ENCODE data around the gene CCDC187. TPM values are rescaled to one million over a fixed set of nuclear protein-coding genes. Genes with fewer than 3 reads are reported as not detected.

Gene CCDC187
- total RNA-seq, 2 experiments from 2014 or later, result 0.07 TPM; not detected in 1

- POLR2A ChIA-PET, result no interaction called here
- CTCF ChIA-PET, result no interaction called here
- Mint-ChIP-seq H3K27me3 (no peaks in the 10 kb centered on the region), H3K9me3 (no peaks in the 10 kb centered on the region), H3K4me1 (ENCODE audit: low read depth) (no peaks in the 10 kb centered on the region), H3K27ac (no peak overlapping the region), H3K36me3 (ENCODE audit: low read depth) (no peaks in the 10 kb centered on the region), H3K4me3 (no peak overlapping the region)
- ATAC-seq, result no peak
- intact Hi-C loops (cut with micrococcal nuclease), result no loop called here
- DNase-seq, result no peak
- TF ChIP-seq CTCF (IDR thresholded peaks at IDR 0.05), result no peak
These were observed 45.7 kb upstream of the CCDC187 start for GRCh38 chr9:136349546-136349945.

- no peaks in the 10 kb centered on the region for H3K27me3 Mint-ChIP-seq
- no peak overlapping the region for H3K4me3 Mint-ChIP-seq
- intact Hi-C loops (cut with micrococcal nuclease), result no loop called here
- no peak for DNase-seq
- TF ChIP-seq CTCF (IDR thresholded peaks at IDR 0.05), result no peak
- H3K27ac Mint-ChIP-seq, result no peak overlapping the region
- no peak for ATAC-seq
- CTCF ChIA-PET, result no interaction called here
- POLR2A ChIA-PET, result no interaction called here
- no peaks in the 10 kb centered on the region for H3K9me3 Mint-ChIP-seq
- H3K4me1 Mint-ChIP-seq (ENCODE audit: low read depth), result no peaks in the 10 kb centered on the region
- no peaks in the 10 kb centered on the region for H3K36me3 Mint-ChIP-seq (ENCODE audit: low read depth)
These were observed 44.8 kb upstream of the CCDC187 start for GRCh38 chr9:136348691-136349090.

- peaks cover 4% of the 10 kb centered on the region for H3K4me1 Mint-ChIP-seq (ENCODE audit: low read depth)
- H3K9me3 Mint-ChIP-seq, result no peaks in the 10 kb centered on the region
- POLR2A ChIA-PET, result no interaction called here
- CTCF ChIA-PET, result no interaction called here
- intact Hi-C loops (cut with micrococcal nuclease), result no loop called here
- no peak overlapping the region for H3K27ac Mint-ChIP-seq
- H3K27me3 Mint-ChIP-seq, result no peaks in the 10 kb centered on the region
- DNase-seq (no peak), ATAC-seq (no peak)
- no peak overlapping the region for H3K4me3 Mint-ChIP-seq
- no peak for TF ChIP-seq CTCF (IDR thresholded peaks at IDR 0.05)
- no peaks in the 10 kb centered on the region for H3K36me3 Mint-ChIP-seq (ENCODE audit: low read depth)
These were observed 43.8 kb upstream of the CCDC187 start for GRCh38 chr9:136347472-136348256.

- intact Hi-C loops (cut with micrococcal nuclease), result no loop called here
- H3K27ac Mint-ChIP-seq, result no peak overlapping the region
- ChIA-PET POLR2A (no interaction called here), CTCF (no interaction called here)
- no peak for TF ChIP-seq CTCF (IDR thresholded peaks at IDR 0.05)
- ATAC-seq (no peak), DNase-seq (no peak)
- H3K4me3 Mint-ChIP-seq, result no peak overlapping the region
- H3K36me3 Mint-ChIP-seq (ENCODE audit: low read depth), result no peaks in the 10 kb centered on the region
- no peaks in the 10 kb centered on the region for H3K27me3 Mint-ChIP-seq
- H3K9me3 Mint-ChIP-seq, result no peaks in the 10 kb centered on the region
- peaks cover 5% of the 10 kb centered on the region for H3K4me1 Mint-ChIP-seq (ENCODE audit: low read depth)
These were observed 43.1 kb upstream of the CCDC187 start for GRCh38 chr9:136346927-136347465.

GRCh38 chr9:136346157-136346481 lies 42.2 kb upstream of the CCDC187 start:
- no peaks in the 10 kb centered on the region for H3K9me3 Mint-ChIP-seq
- intact Hi-C loops (cut with micrococcal nuclease), result no loop called here
- ChIA-PET POLR2A (interaction anchor here (1.3 kb wide), 1 partner anchor 12 kb away, joined by 4 read pairs; no protein-coding TSS in a partner anchor), CTCF (interaction anchor here (1.1 kb wide), 1 partner anchor 46 kb away, joined by 3 read pairs; no protein-coding TSS in a partner anchor)
- H3K27me3 Mint-ChIP-seq, result no peaks in the 10 kb centered on the region
- no peak overlapping the region for H3K4me3 Mint-ChIP-seq
- H3K27ac Mint-ChIP-seq, result no peak overlapping the region
- no peak for TF ChIP-seq CTCF (IDR thresholded peaks at IDR 0.05)
- DNase-seq (no peak), ATAC-seq (no peak)
- no peaks in the 10 kb centered on the region for H3K36me3 Mint-ChIP-seq (ENCODE audit: low read depth)
- peaks cover 5% of the 10 kb centered on the region for H3K4me1 Mint-ChIP-seq (ENCODE audit: low read depth)
